ENCODE results near the gene GOLGA8M.
"Not testable (repeated sequence)": the region's sequence is repeated elsewhere in the genome, so short reads cannot be mapped to it uniquely, and the experiment has no call there.

Gene GOLGA8M

DNA sequence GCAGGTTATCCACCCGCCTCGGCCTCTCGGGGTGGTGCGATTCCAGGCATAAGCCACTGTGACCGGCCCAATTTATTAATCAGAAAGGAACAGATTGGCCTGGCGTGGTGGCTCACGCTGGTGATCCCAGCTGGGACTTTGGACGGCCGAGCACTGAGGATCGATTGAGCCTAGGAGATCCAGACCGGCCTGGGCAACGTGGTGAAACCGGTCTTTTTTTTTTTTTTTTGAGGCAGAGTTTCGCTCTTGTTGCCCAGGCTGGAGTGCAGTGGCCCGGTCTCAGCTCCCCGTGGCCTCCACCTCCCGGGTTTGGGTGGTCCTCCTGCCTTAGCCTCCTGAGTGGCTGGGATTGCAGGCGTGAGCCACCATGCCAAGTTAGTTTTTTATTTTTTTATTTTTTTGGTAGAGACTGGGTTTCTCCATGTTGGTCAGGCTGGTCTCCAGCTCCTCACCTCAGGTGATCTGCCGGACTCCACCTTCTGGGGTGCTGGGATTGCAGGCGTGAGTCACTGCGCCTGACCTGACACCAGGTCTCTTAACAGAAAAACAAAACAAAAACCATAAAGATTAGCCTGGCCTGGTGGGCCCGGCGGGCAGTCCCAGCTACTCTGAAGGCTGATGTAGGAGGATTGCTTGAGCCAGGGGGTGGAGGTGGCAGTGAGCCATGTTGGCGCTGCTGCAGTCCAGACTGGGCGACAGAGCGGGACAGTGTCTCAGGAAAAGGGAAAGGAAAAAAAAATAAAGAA is 18.0 kb downstream of the GOLGA8M start:
- not testable (repeated sequence) for DNase-seq (ENCODE audit: low read depth); H3K4me3 ChIP-seq (ENCODE audit: low read depth, low read length)

DNA sequence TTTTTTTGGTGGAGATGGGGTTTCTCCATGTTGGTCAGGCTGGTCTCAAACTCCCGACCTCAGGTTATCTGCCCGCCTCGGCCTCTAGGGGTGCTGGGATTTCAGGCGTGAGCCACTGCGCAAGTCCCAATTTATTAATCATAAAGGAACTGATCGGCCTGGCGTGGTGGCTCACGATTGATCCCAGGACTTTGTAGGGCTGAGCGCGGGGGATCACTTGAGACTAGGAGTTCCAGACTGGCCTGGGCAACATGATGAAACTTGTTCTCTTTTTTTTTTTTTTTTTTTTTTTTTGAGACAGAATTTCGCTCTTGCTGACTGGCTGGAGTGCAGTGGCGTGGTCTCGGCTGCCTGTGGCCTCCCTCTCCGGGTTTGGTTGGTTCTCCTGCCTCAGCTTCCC is 19.2 kb downstream of the GOLGA8M start:
- not testable (repeated sequence) for H3K4me3 ChIP-seq (ENCODE audit: low read depth, low read length); DNase-seq (ENCODE audit: low read depth)

DNA sequence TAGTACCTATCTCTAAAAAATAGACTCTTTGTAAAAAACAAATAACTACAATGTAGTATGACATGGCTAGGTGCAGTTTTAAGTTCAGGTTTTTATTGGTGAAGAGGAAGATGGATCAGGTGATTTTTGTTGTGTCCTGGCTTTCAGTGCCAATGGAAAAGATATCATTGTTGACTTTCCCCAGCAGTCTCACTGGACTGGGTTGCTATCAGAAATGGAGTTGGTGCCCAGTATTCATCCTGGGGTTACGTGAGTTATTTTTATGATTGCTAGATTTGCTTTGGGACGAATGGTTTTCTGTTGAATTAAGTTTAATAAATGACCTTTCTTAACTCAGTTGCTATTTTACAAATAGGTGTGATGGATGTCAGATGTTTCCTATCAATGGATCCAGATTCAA is 38.7 kb downstream of the GOLGA8M start:
- DNase-seq (ENCODE audit: low read depth) = not testable (repeated sequence)

DNA sequence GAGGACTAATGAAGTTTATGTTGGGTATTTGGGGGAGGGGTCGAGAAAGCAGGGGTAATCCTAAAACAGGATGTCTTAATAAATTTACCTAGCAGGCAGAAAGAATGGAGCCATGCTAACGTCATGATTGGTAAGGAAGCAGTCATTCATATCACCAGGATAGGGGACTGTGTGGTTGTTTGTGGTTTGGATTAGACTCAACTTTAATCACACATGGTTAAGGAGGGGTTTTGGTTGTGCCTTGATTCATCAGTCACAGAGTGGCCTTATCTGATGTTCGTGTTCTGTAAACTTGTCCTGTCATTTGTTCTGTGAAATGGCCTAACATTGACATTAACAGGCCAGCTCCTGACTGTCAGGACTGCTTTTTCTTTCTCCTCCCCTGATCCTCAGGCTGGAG is 40.1 kb downstream of the GOLGA8M start:
- DNase-seq (ENCODE audit: low read depth); H3K4me3 ChIP-seq (ENCODE audit: low read depth, low read length): not testable (repeated sequence)

More for the DNA sequence above, 38.7 kb downstream of the GOLGA8M start:
- H3K4me3 ChIP-seq (ENCODE audit: low read depth, low read length) = not testable (repeated sequence)

DNA sequence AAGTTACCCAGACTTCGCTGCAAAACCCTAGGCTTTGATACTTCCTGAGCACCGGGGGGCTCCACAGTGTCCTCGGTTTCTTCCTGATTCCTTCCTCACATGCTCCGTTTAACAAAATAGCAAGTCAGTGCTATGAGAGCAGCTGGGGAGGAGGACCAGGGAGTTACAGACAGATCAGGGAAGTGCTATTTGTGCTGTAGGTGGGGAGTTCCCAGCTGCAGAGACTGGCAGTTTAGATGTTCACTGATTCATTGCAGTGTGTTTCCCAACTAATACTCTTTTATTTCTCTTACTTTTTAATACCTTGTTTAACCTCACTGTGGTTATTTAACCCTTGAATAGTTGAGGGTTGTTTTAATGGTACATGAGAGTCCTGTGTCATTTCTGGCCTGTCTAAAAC is 45.8 kb downstream of the GOLGA8M start:
- not testable (repeated sequence) for DNase-seq (ENCODE audit: low read depth); H3K4me3 ChIP-seq (ENCODE audit: low read depth, low read length)

DNA sequence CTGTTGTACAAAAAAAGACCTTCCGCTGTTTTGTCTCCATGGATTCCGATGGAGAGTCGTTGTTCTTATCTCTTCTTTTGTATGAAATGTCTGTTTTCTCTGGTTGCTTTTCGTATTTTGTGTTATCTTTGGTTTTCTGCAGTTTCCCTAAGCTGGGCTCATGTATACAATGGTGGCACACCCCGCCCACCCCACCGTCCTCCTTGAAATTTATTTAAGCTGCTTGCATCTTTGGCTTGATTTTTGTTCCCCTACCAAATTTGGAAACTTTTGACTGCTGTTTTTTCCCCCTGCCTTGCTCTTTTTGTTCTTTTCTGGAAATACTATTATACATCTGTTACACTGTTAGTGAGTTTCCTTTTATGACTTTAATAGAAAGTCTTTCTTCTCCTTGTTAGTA is 47.6 kb downstream of the GOLGA8M start:
- not testable (repeated sequence) for DNase-seq (ENCODE audit: low read depth); H3K4me3 ChIP-seq (ENCODE audit: low read depth, low read length)

DNA sequence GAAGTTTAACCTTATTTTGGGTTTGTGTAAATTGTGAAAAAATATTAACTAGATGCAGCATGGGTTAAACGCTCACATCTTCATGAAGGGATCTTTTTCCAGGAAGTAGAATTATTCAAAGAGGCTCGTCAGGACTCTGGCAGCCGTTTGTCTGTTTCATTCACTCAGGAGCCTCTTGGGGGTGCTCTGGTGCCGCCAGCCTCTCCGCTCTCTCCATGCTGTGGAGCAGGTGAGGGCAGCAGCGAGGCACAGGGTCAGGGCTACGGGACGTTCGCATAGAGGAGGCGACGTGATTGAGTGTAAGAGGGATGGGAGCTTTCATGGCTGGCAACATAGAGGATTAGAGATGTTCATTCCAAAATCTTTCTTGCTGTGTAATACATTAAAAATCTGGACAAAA is 48.5 kb downstream of the GOLGA8M start:
- not testable (repeated sequence) for DNase-seq (ENCODE audit: low read depth); H3K4me3 ChIP-seq (ENCODE audit: low read depth, low read length)

DNA sequence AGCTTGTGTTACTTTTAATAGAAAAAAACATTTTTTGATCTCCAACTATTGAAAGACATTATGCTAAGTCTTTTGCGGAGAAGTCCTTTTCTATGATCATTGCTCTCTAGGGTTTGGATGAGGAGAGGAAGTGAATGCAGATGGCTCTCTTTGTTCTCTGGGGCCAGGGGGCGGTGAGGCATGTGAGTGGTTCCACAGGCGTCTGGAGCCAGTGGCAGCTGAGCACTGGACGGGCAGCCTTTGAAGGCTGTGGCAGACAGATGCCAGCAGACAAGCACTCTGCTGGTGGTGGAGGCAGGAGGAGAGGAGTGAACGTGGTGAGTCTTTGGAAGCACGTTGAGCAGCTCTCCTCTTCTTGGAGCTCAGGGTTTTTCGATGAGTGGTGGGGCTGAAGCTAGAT is 51.5 kb downstream of the GOLGA8M start:
- H3K4me3 ChIP-seq (ENCODE audit: low read depth, low read length); DNase-seq (ENCODE audit: low read depth): not testable (repeated sequence)

DNA sequence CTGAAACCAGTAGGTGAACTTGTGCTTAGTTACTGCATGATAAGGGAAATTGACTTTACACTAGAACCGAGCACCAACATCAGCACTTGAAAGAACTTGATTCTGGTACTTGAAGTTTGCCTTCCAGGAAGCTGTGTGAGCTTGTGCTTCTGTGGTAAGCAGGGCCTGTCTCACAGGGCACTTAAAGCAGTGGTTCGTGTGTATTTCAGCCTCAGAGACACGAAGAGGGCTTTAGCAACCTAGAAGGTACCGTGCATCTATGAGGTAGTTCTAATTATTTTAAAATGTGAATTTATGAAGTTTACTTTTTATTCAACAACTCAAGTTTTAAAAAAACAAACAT is 56.2 kb downstream of the GOLGA8M start:
- H3K4me3 ChIP-seq (ENCODE audit: low read depth, low read length); DNase-seq (ENCODE audit: low read depth): not testable (repeated sequence)

DNA sequence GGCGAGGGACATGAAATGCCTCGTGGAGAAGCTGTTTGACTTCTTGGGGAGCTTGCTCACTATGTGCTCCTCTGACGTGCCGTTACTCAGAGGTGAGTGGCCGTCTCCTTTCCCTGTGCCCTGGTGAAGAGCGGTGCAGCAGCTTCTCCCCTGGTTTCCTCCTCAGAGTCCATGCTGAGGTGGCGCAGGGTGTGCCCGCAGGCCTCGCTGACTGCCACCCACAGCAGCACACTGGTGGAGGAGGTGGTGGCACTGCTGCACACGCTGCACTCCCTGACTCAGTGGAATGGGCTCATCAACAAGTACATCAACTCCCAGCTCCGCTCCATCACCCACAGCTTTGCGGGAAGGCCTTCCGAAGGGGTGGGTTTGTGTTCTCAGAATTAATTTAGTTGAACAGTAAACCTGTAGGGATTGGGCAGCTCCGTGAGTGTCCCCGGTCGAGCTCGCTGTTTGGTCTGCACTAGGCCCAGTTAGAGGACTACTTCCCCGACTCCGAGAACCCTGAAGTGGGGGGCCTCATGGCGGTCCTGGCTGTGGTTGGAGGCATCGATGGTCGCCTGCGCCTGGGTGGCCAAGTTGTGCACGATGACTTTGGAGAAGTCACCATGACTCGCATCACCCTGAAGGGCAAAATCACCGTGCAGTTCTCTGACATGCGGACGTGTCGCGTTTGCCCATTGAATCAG is 56.7 kb downstream of the GOLGA8M start:
- DNase-seq (ENCODE audit: low read depth); H3K4me3 ChIP-seq (ENCODE audit: low read depth, low read length): not testable (repeated sequence)

DNA sequence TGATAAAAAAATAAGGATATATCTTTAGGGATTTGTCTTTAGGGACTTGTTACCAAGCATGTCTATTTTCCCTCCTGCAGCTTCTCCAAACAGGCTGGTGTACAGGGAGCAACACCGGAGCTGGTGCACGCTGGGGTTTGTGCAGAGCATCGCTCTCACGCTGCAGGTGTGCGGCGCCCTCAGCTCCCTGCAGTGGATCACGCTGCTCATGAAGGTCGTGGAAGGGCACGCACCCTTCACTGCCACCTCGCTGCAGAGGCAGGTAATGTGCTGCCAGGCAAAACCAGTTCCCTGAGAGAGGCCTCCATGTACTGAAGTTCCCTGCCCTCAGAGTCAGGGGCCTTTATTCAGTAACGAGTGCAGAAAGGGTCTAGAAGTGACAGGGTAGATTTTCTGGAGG is 58.0 kb downstream of the GOLGA8M start:
- H3K4me3 ChIP-seq (ENCODE audit: low read depth, low read length); DNase-seq (ENCODE audit: low read depth): not testable (repeated sequence)

DNA sequence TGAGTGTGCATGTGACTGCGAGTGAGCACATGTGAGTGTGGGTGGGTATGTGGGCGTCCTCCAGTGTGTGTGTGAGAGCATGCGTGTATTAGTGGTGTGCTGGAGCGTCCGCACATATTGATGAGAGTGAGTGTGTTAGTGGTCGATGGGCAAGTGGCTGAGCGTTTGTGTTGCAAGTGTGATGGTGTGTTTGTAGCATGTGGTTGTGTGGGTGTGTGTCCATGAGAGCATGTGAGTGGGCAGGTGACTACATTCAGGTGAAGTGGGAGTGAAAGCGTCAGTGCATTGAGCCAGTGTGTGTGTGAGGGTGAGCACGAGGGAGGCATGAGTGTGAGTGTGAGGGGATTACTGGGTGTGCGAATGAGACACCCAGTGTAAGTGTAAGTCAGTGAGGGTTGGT is 59.7 kb downstream of the GOLGA8M start:
- H3K4me3 ChIP-seq (ENCODE audit: low read depth, low read length); DNase-seq (ENCODE audit: low read depth): not testable (repeated sequence)

Measured in choroid plexus epithelial cell (primary cell).